Measurements from ENCODE around the gene DOCK7.

DOCK7 gene

DNA sequence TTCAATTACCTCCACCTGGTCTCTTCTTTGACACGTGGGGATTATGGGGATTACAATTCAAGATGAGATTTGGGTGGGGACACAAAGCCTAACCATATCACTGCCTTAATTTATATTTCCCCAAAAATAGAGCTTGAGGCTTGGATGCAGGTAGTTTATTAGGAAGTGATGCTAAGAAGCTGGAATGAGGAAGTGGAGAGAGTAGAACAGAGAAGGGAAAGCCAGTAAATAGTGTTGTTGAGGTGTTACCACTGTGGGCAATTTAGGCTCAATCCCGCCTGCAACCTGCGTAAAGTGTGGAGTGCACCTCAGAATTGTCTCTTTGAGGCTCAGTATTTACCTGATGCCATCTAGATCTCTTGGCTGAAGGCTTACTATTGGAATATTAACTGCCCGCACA is 4.9 kb upstream of the DOCK7 start:
- no peaks in the 10 kb centered on the region for H3K27me3 ChIP-seq
- no peak for DNase-seq
- no peak for TF ChIP-seq CTCF (IDR thresholded peaks at IDR 0.05; ENCODE audit: low read depth, low read length)
- H3K9me3 ChIP-seq = no peaks in the 10 kb centered on the region
- no peaks in the 10 kb centered on the region for H3K36me3 ChIP-seq
- H3K4me1 ChIP-seq = no peaks in the 10 kb centered on the region
- H3K4me3 ChIP-seq (ENCODE audit: low read depth, low read length) = no peak overlapping the region

DNA sequence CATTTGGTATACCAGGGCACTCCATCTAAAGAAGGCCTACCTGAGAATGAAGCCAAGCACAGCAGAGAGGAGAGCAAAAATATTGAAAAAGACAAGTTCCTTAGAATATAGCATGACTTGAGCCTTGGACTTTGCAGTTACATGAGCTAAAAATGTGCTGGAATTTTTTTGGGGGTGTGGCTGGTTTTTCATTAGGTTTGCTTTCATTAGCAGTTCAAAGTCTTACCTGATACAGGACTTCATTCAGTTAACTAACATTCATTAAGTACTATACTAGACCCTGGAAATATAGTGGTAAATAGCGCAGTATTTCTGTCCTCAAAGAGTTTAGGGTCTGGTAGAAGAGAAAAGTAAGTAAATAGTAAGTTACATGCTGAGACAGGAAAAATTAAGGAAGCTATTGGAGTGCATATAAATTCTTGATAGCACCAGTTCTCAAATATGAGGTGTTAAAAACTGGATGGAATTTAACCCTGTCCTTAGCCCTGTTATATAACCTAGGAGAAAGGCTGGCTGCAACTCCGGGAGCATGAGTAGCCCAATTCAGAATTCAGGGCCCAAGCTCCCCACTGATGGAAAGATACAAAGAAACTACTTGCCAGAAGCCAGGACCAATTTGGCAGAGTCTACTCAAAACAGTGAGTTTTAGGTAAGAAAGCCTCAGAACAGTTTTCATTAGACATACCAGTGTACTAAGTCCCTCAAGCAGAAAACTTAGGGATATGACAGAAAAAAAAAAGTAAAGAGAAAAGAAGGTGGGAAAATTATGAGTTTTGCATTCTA is 3.1 kb upstream of the DOCK7 start:
- H3K9me3 ChIP-seq = no peaks in the 10 kb centered on the region
- no peaks in the 10 kb centered on the region for H3K36me3 ChIP-seq
- no peak for DNase-seq
- H3K4me3 ChIP-seq (ENCODE audit: low read depth, low read length) = no peak overlapping the region
- no peak for TF ChIP-seq CTCF (IDR thresholded peaks at IDR 0.05; ENCODE audit: low read depth, low read length)
- no peaks in the 10 kb centered on the region for H3K4me1 ChIP-seq
- no peaks in the 10 kb centered on the region for H3K27me3 ChIP-seq

- no peak for DNase-seq
- Histone ChIP-seq H3K36me3 (no peaks in the 10 kb centered on the region), H3K4me3 (ENCODE audit: low read depth, low read length) (peak overlapping the region; percentile 16), H3K4me1 (no peaks in the 10 kb centered on the region), H3K27me3 (no peaks in the 10 kb centered on the region), H3K9me3 (no peaks in the 10 kb centered on the region)
- TF ChIP-seq CTCF (IDR thresholded peaks at IDR 0.05; ENCODE audit: low read depth, low read length) = no peak
Measured at GRCh38 chr1:62689524-62689923, 1.3 kb upstream of the DOCK7 start.

DNA sequence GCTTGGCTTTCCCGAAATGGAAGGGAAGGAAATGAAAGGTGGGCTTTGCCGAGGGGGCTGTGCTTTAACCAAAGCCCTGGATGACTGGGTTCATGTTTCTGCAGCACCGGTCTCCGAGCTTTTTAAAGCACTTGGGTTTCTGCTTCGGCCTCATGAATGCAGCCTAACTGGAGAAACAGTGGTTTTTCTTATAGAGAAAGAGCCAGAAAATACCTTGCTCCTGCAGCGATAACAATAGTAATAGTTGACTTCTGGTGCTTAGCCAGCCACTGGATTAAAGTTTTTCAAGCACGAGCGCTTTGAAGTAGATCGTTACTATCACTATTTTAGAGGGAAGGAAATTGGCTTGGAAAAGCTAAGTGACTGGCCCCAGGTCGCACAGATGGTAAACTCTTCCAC is 500 bp upstream of the DOCK7 start:
- Histone ChIP-seq H3K36me3 (no peaks in the 10 kb centered on the region), H3K4me3 (ENCODE audit: low read depth, low read length) (peak overlapping the region; percentile 83), H3K9me3 (no peaks in the 10 kb centered on the region), H3K27me3 (no peaks in the 10 kb centered on the region), H3K4me1 (no peaks in the 10 kb centered on the region)
- DNase-seq = no peak
- no peak for TF ChIP-seq CTCF (IDR thresholded peaks at IDR 0.05; ENCODE audit: low read depth, low read length)

DNA sequence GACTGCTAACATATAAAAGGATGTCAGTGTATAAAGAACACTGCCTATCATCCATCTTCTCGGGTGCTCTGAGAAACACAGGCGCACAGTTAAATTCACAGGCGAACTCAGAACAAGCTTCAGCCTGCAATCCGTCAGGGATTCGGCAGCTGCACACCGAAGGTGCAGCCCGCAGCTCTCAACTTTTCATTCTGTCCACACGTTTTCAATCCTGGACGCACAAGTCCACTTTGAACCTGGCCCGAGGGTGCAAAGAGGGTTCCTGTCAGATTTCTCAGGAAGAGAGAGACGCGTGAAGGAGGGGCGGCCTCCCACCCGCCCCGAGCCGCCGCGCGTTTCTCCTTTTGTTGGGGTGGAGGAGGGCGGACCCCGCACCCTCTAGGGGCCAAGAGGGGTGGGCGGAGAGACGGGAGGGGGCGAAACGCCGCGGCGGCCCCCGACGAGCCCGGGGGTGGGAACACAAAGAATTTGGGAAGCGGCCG is 724 bp downstream of the DOCK7 start:
- DNase-seq = no peak
- no peaks in the 10 kb centered on the region for H3K27me3 ChIP-seq
- no peak for TF ChIP-seq CTCF (IDR thresholded peaks at IDR 0.05; ENCODE audit: low read depth, low read length)
- peak overlapping the region; percentile 83 for H3K4me3 ChIP-seq (ENCODE audit: low read depth, low read length)
- no peaks in the 10 kb centered on the region for H3K36me3 ChIP-seq
- H3K9me3 ChIP-seq = no peaks in the 10 kb centered on the region
- no peaks in the 10 kb centered on the region for H3K4me1 ChIP-seq

GRCh38 chr1:62686822-62687221 is 1.4 kb downstream of the DOCK7 start:
- Histone ChIP-seq H3K9me3 (no peaks in the 10 kb centered on the region), H3K36me3 (no peaks in the 10 kb centered on the region), H3K27me3 (no peaks in the 10 kb centered on the region), H3K4me3 (ENCODE audit: low read depth, low read length) (peak overlapping the region; percentile 83), H3K4me1 (no peaks in the 10 kb centered on the region)
- TF ChIP-seq CTCF (IDR thresholded peaks at IDR 0.05; ENCODE audit: low read depth, low read length) = no peak
- DNase-seq = no peak
